Measurements from ENCODE around the gene LCE2A. TPM values are rescaled to one million over a fixed set of nuclear protein-coding genes. Genes with fewer than 3 reads are reported as not detected.
A peak's percentile ranks its signal among the peaks of the same experiment; 100 is the strongest.
"Not testable (repeated sequence)": the region's sequence is repeated elsewhere in the genome, so short reads cannot be mapped to it uniquely, and the experiment has no call there.

The LCE2A gene, protein sequence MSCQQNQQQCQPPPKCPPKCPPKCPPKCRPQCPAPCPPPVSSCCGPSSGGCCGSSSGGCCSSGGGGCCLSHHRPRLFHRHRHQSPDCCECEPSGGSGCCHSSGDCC
- not detected in 2 replicates for polyA plus RNA-seq (2014; cell fraction: cytosol; rRNA removed)
- polyA plus RNA-seq (2014; cell fraction: nucleus; rRNA removed): not detected in 2 replicates

DNA sequence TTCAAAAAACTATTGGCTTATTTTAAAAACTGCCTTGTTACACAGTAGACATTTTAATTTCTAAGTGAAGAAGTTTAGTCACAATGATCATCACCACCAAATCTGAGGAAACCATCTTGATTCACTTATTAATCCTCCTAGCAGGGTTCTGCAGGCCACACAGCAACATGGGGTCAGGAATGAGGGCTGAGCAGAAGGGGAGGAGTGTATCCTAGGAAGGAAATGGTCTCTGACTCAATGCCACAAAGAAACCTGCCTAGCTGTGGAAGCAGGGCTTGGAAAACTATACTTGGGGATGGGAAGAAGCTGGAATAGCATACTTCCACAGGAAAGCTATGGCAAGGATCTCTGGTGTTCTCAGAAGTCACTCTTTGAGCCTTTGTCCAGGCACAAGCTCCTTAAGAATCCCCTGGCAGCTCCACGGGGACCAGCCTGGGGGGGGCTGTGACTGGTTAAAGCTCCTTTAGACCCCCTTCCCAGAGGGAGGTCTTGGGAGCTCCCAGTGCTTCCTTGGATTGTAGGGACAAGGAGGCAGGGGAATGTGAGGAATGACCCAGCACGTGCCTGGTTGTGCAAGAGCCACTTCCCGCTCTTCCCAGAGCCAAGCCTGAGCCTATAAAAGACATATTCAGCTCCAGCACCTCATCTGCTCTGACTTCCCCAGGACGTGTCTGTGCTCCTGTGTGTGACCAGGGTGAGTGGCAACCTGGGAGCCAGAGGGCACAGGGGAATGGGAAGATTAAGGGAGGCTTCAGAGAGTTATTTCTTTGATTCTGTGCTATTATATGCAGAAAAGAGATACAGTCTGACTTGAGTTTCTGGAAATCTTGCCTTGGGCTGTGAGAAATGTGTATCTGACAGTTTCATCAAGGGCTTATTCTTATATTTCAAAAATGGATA, at the start of gene LCE2A:
LCE2A (plus strand) TSS at position 645 of the 900 bp plus-strand sequence. CDS start 557 bp downstream, outside the sequence.
- no peak for DNase-seq (ENCODE audit: low spot score)

DNA sequence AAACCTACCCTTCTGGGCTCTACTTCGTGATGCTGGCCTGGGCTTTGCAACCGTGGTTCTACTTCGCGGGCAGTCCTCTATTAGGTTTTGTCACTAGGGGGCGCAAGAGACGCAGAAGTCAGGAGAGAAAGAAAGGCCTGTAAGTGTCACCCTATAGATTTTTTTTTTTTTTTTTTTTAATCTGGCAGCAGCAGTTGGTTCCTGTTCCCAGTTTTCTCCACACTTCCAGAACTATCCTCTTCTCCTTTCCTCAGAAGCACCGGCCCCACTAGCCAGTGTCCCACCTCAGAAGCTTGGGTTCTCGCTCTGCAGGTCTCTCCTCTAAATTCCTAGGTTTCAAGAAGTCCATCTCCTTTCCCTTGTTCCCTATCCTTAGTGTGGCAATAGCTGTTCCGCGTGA, 44.0 kb upstream of the LCE2A start:
- DNase-seq (ENCODE audit: low spot score): peak; percentile 51

DNA sequence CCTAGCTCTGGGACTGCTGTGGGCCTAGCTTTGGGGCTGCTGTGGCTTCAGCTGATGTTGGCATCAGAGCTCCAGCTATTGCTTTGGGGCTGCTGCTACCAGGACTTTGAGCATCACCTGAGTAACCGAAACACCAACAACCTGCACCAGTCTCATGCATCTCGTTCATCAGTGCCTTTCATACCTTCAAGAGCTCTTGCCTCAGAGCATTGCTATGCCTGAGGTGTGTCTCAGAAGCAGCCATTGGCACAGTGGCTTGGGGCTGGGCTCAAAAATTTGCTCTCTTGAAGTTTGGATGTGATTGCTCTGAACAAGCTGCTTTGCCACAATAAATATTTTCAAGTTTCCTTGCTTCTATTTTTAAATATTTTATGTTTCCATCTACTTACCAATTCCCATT, 41.7 kb upstream of the LCE2A start:
- DNase-seq (ENCODE audit: low spot score): no peak

DNA sequence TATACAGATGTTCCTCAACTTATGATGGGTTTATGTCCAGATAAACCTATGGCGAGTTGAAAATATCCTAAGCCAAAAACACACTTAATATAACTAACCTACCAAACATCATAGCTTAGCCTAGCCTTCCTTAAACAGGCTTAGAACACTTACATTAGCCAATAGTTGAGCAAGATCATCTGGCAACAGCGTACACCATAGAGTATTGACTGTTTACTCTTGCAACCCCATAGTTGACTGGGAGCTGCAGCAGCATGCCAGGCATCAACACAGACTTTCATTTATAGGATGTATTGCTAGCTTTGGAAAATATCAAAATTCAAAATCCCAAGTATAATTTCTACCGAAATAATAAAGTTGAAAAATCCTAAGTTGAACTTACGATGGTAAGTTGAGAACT, 40.5 kb upstream of the LCE2A start:
- no peak for DNase-seq (ENCODE audit: low spot score)

DNA sequence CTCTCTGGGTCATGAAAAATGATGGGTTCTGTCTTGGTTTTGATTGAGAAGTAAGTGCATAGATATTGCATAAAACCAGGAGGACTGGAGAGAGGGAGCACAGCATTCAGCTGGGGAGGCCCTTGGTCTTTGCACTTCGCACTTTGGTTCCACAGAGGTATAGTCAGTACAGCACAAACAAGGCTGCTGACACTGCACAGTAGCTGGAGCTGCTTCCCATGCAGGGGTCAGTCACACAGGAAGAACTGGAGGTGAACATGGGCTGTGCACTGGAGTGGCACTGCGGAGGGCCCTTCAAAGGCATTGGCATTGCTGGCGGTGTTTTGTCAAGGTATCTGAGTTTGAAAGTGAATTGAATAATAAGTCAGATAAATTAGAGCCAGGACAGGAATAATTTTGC, 39.5 kb upstream of the LCE2A start:
- no peak for DNase-seq (ENCODE audit: low spot score)

DNA sequence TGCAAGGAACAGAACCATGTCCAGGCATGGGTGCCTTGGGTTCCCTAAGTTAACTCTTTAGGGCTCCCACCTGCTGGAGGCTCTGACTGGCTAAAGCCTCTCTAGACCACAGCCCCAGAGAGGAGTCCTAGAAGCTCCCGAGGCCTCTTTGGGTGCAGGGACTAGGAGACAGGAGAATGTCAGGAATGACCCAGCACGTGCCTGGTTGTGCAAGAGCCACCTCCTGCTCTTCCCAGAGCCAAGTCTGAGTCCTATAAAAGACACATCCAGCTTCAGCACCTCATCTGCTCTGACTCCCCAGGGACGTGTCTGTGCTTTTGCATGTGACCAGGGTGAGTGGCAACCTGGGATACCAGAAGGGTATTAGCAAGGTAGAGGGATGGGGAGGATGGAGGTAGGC, 35.0 kb upstream of the LCE2A start, which contains the start of gene LCE2D:
LCE2D (plus strand) TSS at position 283 of the 400 bp plus-strand sequence. CDS start 726 bp downstream, outside the sequence.
- DNase-seq (ENCODE audit: low spot score): no peak

DNA sequence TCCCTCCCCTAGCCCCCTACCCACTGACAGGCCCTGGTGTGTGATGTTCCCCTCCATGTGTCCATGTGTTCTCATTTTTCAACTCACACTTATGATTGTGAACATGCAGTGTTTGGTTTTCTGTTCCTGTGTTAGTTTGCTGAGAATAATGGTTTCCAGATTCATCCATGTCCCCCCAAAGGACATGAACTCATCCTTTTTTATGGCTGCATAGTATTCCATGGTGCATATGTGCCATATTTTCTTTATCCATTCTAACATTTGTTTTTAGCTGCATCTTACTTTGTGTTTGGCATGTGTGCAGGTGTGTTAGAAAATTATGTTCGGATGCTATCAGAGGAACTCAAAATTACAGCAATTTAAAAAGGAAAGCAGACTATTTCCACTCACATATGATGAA, 32.0 kb upstream of the LCE2A start:
- DNase-seq (ENCODE audit: low spot score): not testable (repeated sequence)

DNA sequence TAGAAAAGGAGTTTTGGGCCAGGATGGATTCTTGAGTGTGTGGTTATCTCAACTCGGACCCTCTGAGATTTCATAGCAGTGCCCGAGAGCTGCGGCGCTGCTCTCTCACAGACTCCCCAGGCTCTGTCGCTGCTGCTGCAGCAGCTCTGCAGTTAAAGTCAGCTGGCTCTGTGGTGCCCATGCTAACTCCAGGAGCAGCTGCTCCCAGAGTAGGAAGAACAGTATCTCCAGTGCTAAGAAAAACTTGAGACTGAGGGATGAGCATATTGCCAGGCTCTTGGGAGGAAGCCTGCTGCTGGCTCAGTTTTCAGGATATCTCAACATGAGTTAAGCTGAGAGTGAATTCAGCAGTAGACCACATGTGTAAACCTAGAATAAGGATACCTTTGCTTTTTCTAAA, 30.5 kb upstream of the LCE2A start:
- DNase-seq (ENCODE audit: low spot score): no peak

DNA sequence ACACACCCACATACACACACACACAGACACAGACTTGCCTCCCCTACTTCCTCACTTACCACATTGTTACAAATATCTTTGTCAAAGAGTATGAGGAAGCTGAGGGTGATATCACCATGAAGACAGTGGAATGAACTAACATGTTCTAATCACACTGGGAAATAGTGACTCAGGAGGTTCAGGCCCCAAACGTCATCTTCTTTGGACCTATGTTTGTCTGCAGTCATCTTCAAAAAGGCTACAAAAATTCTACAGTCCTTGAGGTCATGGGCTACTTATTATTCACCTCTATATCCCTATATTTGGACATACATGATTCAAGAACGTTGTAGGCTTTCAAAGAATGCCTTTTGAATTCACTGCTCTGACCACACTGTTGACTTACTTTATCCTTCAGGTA, 25.1 kb upstream of the LCE2A start:
- no peak for DNase-seq (ENCODE audit: low spot score)

DNA sequence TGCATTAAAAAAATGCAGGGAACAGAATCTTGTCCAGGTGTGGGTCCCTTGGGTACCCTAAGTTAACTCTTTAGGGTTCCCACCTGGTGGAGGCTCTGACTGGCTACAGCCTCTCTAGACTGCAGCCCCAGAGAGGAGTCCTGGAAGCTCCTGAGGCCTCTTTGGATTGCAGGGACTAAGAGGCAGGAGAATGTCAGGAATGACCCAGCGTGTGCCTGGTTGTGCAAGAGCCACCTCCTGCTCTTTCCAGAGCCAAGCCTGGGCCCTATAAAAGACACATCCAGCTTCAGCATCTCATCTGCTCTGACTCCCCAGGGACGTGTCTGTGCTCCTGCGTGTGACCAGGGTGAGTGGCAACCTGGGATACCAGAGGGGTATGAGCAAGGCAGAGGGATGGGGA, 23.2 kb upstream of the LCE2A start, which contains the start of gene LCE2C:
LCE2C (plus strand) TSS at position 297 of the 400 bp plus-strand sequence. CDS start 737 bp downstream, outside the sequence.
- not testable (repeated sequence) for DNase-seq (ENCODE audit: low spot score)

DNA sequence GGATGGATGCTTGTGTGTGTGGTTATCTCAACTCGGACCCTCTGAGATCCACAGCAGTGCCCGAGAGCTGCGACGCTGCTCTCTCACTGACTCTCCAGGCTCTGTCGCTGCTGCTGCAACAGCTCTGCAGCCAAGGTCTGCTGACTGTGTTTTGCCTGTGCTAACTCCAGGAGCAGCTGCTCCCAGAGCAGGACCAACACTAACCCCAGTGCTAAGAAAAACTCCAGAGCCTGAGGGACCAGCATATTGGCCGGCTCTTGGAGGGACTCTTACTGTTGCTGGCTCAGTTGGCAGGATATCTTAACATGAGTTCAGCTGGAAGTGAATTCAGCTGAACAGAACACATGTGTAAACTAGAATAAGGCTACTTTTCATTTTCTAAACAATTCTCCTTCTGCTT, 18.7 kb upstream of the LCE2A start:
- no peak for DNase-seq (ENCODE audit: low spot score)

DNA sequence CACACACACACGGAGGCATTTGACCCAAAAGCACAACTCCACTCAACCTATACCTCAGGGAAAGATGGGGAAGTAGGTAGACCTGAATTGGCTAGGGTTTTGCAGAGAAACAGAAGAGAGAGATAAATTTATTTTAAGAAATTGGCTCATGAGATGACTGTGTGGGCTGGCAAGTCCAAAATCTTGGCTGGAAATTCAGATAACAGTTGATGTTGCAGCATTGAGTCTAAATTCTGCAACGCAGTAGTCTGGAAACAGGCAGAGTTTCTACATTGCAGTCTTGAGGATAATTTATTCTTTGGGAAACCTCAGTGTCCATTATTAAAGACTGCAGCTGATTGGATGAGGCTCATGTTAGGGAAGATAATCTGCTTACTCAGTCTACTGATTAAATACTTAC, 16.5 kb upstream of the LCE2A start:
- DNase-seq (ENCODE audit: low spot score): no peak

DNA sequence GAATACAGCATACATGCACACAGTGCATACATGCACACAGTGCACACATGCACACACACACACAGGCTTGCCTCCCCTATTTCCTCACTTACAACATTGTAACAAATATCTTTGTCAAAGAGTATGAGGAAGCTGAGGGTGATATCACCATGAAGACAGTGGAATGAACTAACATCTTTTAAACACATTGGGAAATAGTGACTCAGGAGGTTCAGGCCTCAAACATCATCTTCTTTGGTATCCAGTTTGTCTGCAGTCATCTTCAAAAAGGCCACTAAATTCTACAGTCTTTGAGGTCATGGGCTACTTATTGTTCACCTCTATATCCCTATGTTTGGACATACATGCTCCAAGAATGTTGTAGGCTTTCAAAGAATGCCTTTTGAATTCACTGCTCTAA, 14.3 kb upstream of the LCE2A start:
- DNase-seq (ENCODE audit: low spot score): no peak

DNA sequence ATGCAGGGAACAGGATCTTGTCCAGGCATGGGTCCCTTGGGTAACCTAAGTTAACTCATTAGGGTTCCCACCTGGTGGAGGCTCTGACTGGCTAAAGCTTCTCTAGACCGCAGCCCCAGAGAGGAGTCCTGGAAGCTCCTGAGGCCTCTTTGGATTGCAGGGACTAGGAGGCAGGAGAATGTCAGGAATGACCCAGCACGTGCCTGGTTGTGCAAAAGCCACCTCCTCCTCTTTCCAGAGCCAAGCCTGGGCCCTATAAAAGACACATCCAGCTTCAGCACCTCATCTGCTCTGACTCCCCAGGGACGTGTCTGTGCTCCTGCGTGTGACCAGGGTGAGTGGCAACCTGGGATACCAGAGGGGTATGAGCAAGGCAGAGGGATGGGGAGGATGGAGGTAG, 12.3 kb upstream of the LCE2A start, which contains the start of gene LCE2B:
LCE2B (plus strand) TSS at position 301 of the 400 bp plus-strand sequence. CDS start 721 bp downstream, outside the sequence.
- DNase-seq (ENCODE audit: low spot score): not testable (repeated sequence)

DNA sequence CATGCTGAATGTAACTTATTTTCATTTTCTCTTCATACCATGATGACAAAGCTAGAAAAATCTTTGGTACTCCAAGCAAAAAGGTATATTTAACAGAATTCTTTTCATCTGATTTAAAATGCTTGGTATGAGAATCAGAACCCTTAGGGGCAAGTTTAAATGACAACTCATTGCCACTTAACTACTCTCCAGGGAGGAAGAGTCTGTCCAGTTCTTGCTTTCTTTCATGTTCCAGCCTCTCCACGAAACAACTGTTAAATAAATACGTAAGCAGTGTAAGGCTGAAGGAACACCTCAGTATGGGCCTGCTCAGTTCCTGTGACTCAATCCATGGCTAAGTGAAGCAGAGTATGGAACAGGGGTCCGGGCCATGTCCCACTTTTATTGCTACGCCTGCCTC, 1.6 kb downstream of the LCE2A start:
- DNase-seq (ENCODE audit: low spot score): no peak

DNA sequence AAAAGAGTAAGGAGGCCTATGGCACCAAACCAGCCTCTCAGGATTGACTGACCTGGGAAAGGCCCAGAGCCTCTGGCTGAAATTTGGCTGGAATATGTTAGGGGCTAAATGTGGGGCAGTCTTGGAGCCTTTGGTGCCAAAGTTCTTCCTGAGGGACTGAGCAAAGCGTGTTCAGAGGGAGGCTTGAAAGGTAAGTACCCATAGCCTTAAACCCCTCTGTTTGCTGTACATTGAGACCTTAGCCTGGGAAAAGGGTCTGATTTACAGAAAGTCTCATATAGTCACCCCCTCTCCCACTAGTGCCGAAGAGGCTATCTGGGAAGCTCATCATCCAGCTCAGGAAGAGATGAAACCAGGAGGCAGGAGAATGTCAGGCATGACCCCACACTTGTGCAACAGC, 9.7 kb downstream of the LCE2A start, which contains the start of gene LCE4A:
LCE4A (plus strand) TSS at position 301 of the 400 bp plus-strand sequence. CDS start 916 bp downstream, outside the sequence.
- DNase-seq (ENCODE audit: low spot score): no peak

DNA sequence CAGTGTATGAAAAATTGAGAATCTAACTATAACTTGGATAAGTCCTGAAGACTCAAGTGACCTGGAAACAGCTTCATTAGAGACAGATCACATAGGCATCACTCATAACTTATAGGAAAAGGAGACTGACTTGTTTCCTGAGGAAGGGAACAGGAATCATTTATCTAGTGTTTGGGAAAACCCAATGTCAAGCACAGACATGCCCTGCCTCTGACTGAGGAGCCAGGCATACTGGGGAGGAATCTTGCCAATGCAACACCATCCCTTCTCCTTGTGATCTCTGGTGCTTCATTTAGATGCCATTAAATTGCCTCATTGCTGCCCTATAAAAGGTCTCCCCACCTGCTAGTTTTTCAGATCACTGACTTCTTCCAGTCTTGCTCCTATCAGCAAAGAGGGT, 20.1 kb downstream of the LCE2A start:
- DNase-seq (ENCODE audit: low spot score): no peak

DNA sequence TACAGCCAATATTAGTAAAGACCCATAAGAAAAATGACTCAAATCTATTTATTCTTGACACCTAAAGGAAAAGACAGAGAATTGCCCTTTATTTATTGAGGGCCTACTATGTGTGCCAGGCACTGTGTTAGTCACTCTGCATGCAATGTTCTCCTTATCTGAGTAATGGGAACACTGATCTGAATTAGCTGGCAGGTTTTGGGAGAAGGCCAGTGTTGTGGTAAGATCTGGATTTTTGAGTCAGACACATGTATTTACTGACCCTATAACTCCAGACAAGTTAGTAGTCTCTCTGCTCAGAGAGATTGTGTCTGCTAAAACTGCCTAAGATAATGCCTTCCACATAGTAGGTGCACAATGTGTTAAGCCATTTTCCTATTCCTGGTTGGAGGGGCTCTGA, 27.1 kb downstream of the LCE2A start:
- no peak for DNase-seq (ENCODE audit: low spot score)

DNA sequence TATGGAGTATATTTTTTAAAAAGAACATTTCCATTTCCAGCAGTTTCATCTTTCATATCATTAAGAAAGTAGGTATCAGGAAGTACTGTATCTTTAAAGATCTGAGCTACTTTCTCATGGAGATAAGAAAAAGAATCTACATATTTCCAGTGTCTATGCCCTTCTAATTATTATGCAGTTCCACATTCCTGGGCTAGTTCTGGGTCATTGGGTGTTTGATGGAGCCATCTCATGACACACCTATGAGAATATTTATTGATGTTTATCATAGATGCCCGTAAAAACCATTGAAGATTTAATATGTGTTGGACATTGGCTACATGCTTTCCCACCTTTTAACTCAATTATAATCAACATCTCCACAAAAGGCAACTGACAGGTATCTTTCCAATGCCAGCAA, 30.8 kb downstream of the LCE2A start:
- no peak for DNase-seq (ENCODE audit: low spot score)

DNA sequence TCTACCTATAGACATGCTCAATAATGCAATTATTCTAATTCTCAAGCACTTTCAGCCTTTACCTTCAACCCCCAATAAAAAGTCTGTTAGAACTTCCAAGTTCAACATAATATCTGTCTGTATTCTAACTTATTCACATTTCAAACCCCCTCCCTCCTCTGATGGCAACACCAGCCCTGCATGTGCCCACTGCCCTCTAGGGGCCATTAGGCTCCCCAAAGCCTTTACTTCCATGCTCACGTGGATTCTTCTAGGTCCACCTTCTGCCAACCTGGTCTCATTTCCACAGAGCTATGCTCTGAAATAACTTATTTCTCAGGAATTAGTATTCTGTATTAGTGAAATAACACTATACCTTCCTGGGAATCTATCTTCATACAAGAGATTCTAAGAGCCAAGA, 37.5 kb downstream of the LCE2A start:
- DNase-seq (ENCODE audit: low spot score): no peak

DNA sequence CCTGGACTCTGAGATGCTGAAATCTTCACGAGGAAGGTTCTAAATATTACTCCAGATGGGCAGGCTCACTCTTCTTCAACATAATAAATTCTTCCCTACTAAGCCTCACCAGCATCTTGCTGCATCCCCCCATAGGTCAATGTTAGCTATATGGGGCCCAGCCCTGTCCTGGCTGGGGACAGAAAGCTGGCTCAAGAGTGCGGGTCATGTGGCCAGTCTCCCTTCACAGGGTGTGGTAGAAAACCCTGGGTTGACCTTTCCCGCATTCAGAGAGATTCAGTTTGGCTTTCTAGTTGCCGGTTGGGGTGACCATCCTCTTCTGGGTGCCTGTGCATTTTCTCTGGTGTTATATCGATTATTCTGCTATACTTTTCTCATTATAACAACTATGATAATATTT, 39.9 kb downstream of the LCE2A start:
- no peak for DNase-seq (ENCODE audit: low spot score)

DNA sequence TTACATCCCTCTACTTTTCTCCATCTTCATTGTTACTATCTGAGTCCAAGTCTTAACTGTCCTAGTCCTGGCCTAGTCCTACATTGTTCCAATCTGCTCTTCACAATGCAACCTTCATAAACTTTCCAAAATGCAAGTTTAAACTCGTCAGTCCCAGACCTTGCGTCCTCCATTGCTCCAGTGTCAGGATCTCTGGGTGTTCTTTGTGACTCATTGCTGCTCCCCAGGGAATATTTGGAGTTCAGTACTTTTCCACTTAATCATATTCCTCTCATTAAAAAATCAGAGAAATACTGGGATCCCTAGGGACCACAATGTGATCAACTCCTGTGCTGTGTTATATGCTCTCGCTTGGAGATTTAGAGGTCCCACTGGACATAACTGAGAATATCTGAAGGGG, 41.7 kb downstream of the LCE2A start:
- DNase-seq (ENCODE audit: low spot score): no peak

DNA sequence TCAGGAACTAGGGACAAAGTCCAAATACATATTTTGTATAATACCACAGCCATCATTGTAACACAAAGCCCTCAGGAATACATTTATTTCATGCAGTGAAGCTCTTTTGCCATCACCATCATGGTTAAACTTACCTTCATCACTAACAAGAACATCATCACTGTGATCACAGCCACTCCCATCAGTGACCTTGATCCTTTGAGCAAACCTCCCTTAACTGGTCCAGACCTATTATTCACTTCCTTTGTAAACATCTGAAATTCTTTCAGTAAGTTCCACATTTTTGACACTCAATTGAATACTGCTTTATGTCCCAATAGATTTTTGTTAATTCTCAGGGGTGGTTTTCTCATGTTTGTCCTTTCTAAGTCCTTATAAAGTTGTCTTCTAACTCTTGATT, 43.5 kb downstream of the LCE2A start:
- no peak for DNase-seq (ENCODE audit: low spot score)
